ENCODE results near the gene OPCML.

OPCML gene

DNA sequence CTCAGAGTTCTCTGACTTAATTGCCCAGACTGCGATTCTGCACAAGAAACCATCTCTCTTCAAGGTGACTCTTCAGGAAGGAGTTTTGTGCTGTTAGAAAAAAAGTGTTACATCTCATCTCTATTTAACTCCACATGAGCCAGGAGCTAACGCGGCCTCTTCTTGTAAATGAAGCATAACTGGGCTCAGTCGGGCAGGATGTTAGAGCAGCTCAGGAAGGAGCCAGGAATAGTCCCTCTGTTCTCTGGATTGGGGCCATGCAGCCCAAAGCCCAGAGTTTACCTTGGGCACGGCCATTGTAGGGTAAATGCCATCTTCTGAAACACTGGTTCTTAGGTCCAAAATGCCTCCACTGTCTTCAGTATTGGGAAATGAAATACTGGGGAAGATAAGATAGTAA lies 760.6 kb downstream of the OPCML start:
- H3K9ac ChIP-seq (ENCODE audit: low read length), result no peak overlapping the region
- DNase-seq, result no peak
- no peak overlapping the region for H3K4me3 ChIP-seq (ENCODE audit: low read length)
- no peaks in the 10 kb centered on the region for H3K79me2 ChIP-seq (ENCODE audit: low read length)
- no peaks in the 10 kb centered on the region for H3K27me3 ChIP-seq (replicated peaks; ENCODE audit: insufficient read depth, low read length)
- no peaks in the 10 kb centered on the region for H4K20me1 ChIP-seq (ENCODE audit: insufficient read depth, low read length)
- H3F3A ChIP-seq (ENCODE audit: insufficient read depth, low read length), result no peaks in the 10 kb centered on the region
- H2AFZ ChIP-seq (ENCODE audit: low read length), result no peak overlapping the region
- H3K9me2 ChIP-seq (replicated peaks; ENCODE audit: insufficient read depth, low read length), result no peaks in the 10 kb centered on the region
- no peak overlapping the region for H3K4me2 ChIP-seq (ENCODE audit: low read depth, low read length)
- no peaks in the 10 kb centered on the region for H3K4me1 ChIP-seq (ENCODE audit: low read length)
- TF ChIP-seq EZH2 (optimal IDR thresholded peaks at IDR 0.05; ENCODE audit: low read depth, low read length) (no peak), EZH2phosphoT487 (IDR thresholded peaks at IDR 0.05; ENCODE audit: low read length) (no peak)
- TF ChIP-seq, protein P1, sequence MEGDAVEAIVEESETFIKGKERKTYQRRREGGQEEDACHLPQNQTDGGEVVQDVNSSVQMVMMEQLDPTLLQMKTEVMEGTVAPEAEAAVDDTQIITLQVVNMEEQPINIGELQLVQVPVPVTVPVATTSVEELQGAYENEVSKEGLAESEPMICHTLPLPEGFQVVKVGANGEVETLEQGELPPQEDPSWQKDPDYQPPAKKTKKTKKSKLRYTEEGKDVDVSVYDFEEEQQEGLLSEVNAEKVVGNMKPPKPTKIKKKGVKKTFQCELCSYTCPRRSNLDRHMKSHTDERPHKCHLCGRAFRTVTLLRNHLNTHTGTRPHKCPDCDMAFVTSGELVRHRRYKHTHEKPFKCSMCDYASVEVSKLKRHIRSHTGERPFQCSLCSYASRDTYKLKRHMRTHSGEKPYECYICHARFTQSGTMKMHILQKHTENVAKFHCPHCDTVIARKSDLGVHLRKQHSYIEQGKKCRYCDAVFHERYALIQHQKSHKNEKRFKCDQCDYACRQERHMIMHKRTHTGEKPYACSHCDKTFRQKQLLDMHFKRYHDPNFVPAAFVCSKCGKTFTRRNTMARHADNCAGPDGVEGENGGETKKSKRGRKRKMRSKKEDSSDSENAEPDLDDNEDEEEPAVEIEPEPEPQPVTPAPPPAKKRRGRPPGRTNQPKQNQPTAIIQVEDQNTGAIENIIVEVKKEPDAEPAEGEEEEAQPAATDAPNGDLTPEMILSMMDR (IDR thresholded peaks at IDR 0.05; ENCODE audit: low read length), result no peak
- H3K36me3 ChIP-seq (replicated peaks; ENCODE audit: insufficient read depth, low read length), result no peaks in the 10 kb centered on the region
- no peaks in the 10 kb centered on the region for H3K9me3 ChIP-seq (replicated peaks; ENCODE audit: insufficient read depth, low read length)
- H3K27ac ChIP-seq (ENCODE audit: low read length), result no peak overlapping the region

DNA sequence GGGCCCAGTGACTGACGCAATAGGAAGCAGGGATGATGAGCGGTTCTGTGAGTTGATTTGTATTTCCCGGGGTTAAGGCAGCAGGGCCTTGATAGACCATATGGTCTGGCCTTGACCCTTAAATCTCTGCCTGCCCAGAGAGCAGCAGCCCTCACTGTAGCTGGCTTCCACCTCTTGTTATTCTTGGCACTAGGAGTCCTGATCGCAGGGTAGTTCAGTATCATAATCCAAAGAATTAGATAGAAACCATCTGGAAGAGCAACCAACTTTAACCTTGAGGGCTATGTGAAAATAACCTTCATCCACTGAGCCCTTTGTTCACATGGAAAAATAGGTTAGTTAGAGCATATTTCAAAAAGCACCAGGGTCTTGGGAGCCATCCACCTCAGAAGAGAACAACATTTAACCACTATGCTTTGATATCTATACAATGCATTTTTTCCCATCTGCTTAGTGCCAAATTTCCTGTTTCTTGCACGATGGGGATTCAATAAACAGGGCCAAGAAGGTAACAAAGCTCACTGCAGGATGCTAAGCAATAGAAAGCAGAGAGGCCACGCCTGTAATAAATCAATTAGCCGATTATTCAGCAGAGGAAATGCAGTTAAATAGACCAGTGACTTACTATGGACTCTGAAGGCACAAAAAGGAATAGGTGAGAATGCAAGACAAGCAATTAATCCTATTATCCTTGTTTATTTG lies 761.3 kb downstream of the OPCML start:
- H3F3A ChIP-seq (ENCODE audit: insufficient read depth, low read length), result no peaks in the 10 kb centered on the region
- H3K4me1 ChIP-seq (ENCODE audit: low read length), result no peaks in the 10 kb centered on the region
- H4K20me1 ChIP-seq (ENCODE audit: insufficient read depth, low read length), result no peaks in the 10 kb centered on the region
- no peak for DNase-seq
- H3K9ac ChIP-seq (ENCODE audit: low read length), result no peak overlapping the region
- H3K79me2 ChIP-seq (ENCODE audit: low read length), result no peaks in the 10 kb centered on the region
- TF ChIP-seq EZH2 (optimal IDR thresholded peaks at IDR 0.05; ENCODE audit: low read depth, low read length) (no peak), EZH2phosphoT487 (IDR thresholded peaks at IDR 0.05; ENCODE audit: low read length) (no peak)
- TF ChIP-seq, protein P1 (IDR thresholded peaks at IDR 0.05; ENCODE audit: low read length), result no peak
- no peaks in the 10 kb centered on the region for H3K9me3 ChIP-seq (replicated peaks; ENCODE audit: insufficient read depth, low read length)
- no peak overlapping the region for H3K4me3 ChIP-seq (ENCODE audit: low read length)
- no peak overlapping the region for H2AFZ ChIP-seq (ENCODE audit: low read length)
- H3K9me2 ChIP-seq (replicated peaks; ENCODE audit: insufficient read depth, low read length), result no peaks in the 10 kb centered on the region
- no peak overlapping the region for H3K4me2 ChIP-seq (ENCODE audit: low read depth, low read length)
- H3K36me3 ChIP-seq (replicated peaks; ENCODE audit: insufficient read depth, low read length), result no peaks in the 10 kb centered on the region
- no peaks in the 10 kb centered on the region for H3K27me3 ChIP-seq (replicated peaks; ENCODE audit: insufficient read depth, low read length)
- no peak overlapping the region for H3K27ac ChIP-seq (ENCODE audit: low read length)

DNA sequence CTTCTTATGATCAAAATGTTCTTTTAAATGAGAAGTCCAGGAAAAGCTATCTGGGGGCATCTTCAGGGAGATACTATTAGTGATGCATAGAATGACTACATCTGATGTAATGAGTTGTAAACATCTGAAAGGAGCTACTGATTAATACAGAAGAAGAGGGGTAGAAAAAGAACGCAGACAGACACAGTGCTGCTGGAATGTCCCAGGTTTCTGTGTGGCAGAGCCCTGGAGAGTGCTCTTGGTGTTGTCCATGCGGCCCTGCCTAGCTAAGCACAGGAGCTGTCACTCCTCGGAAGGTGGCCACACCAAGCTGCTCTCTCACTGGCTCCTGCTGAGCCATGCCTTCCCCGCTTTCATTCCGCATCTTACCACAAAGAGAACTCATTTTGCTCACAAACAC lies 768.8 kb downstream of the OPCML start:
- no peaks in the 10 kb centered on the region for H3F3A ChIP-seq (ENCODE audit: insufficient read depth, low read length)
- no peaks in the 10 kb centered on the region for H3K4me1 ChIP-seq (ENCODE audit: low read length)
- H2AFZ ChIP-seq (ENCODE audit: low read length), result no peak overlapping the region
- no peaks in the 10 kb centered on the region for H4K20me1 ChIP-seq (ENCODE audit: insufficient read depth, low read length)
- H3K4me2 ChIP-seq (ENCODE audit: low read depth, low read length), result no peak overlapping the region
- H3K79me2 ChIP-seq (ENCODE audit: low read length), result no peaks in the 10 kb centered on the region
- no peaks in the 10 kb centered on the region for H3K36me3 ChIP-seq (replicated peaks; ENCODE audit: insufficient read depth, low read length)
- no peak overlapping the region for H3K27ac ChIP-seq (ENCODE audit: low read length)
- H3K9me2 ChIP-seq (replicated peaks; ENCODE audit: insufficient read depth, low read length), result no peaks in the 10 kb centered on the region
- DNase-seq, result no peak
- no peak for TF ChIP-seq EZH2 (optimal IDR thresholded peaks at IDR 0.05; ENCODE audit: low read depth, low read length)
- TF ChIP-seq, protein P1 (IDR thresholded peaks at IDR 0.05; ENCODE audit: low read length), result no peak
- no peak for TF ChIP-seq EZH2phosphoT487 (IDR thresholded peaks at IDR 0.05; ENCODE audit: low read length)
- no peaks in the 10 kb centered on the region for H3K27me3 ChIP-seq (replicated peaks; ENCODE audit: insufficient read depth, low read length)
- H3K9ac ChIP-seq (ENCODE audit: low read length), result no peak overlapping the region
- H3K4me3 ChIP-seq (ENCODE audit: low read length), result no peak overlapping the region
- H3K9me3 ChIP-seq (replicated peaks; ENCODE audit: insufficient read depth, low read length), result no peaks in the 10 kb centered on the region
